Measurements from ENCODE around the gene CRKL.

- no peak for TF ChIP-seq CTCF (conservative IDR thresholded peaks at IDR 0.05; ENCODE audit: low read length)
- TF ChIP-seq EZH2phosphoT487 (IDR thresholded peaks at IDR 0.05; ENCODE audit: borderline replicate concordance) = no peak
Measured at GRCh38 chr22:20998411-20999336, 81.5 kb downstream of the CRKL start.

Data from Loucy (cell line).